ENCODE results near the gene DHRS7C.

DNA sequence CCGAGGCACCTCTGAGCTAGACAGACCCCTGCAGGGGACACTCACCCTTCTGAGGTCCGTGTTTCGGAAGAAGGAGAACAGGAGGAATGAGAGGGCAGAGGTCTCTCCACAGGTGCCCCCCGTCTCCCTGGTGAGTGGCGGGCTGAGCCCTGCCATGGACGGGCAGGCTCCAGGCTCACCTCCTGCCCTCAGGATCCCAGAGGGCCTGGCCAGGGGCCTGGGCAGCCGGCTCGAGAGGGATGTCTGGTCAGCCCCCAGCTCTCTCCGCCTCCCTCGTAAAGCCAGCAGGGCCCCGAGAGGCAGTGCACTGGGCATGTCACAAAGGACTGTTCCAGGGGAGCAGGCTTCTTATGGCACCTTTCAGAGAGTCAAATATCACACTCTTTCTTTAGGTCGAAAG, 62.8 kb downstream of the DHRS7C start:
- TF ChIP-seq, protein P1, sequence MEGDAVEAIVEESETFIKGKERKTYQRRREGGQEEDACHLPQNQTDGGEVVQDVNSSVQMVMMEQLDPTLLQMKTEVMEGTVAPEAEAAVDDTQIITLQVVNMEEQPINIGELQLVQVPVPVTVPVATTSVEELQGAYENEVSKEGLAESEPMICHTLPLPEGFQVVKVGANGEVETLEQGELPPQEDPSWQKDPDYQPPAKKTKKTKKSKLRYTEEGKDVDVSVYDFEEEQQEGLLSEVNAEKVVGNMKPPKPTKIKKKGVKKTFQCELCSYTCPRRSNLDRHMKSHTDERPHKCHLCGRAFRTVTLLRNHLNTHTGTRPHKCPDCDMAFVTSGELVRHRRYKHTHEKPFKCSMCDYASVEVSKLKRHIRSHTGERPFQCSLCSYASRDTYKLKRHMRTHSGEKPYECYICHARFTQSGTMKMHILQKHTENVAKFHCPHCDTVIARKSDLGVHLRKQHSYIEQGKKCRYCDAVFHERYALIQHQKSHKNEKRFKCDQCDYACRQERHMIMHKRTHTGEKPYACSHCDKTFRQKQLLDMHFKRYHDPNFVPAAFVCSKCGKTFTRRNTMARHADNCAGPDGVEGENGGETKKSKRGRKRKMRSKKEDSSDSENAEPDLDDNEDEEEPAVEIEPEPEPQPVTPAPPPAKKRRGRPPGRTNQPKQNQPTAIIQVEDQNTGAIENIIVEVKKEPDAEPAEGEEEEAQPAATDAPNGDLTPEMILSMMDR (IDR thresholded peaks at IDR 0.05; ENCODE audit: extremely low read depth in 1 of 2, insufficient read depth in 1 of 2, low read depth in 1 of 2, low read length in 2 of 2) = no peak
- TF ChIP-seq FOS (IDR thresholded peaks at IDR 0.05; ENCODE audit: borderline replicate concordance, insufficient read depth, low read length) (no peak), POLR2AphosphoS5 (IDR thresholded peaks at IDR 0.05; ENCODE audit: insufficient read depth, low read depth, low read length) (no peak)
- TF ChIP-seq, protein P2, sequence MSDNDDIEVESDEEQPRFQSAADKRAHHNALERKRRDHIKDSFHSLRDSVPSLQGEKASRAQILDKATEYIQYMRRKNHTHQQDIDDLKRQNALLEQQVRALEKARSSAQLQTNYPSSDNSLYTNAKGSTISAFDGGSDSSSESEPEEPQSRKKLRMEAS (IDR thresholded peaks at IDR 0.05; ENCODE audit: insufficient read depth, insufficient read length) = no peak

Data from endothelial cell of umbilical vein (primary cell).